HL-60 (cell line): ENCODE results near the gene GPR141.
"Not testable (repeated sequence)": the region's sequence is repeated elsewhere in the genome, so short reads cannot be mapped to it uniquely, and the experiment has no call there.

Source experiments
- POLR2AphosphoS5 ChIP-seq: IDR thresholded peaks from 2 replicates; pipeline ENCODE4 v1.6.1; 2012; ENCODE audit warnings: low read depth
- REST ChIP-seq: IDR thresholded peaks from 2 replicates; pipeline ENCODE4 v1.6.1; 2012; ENCODE audit warnings: low read depth; ENCODE audit not compliant: insufficient replicate concordance
- TF ChIP-seq, protein P1 (sequence below): IDR thresholded peaks from one replicate; pipeline ENCODE4 v1.5.1; 2011; ENCODE audit warnings: low read length, control low read depth, inconsistent platforms; ENCODE audit not compliant: insufficient read depth

GRCh38 chr7:37704328-37704833 lies 20.8 kb downstream of the GPR141 start:
- TF ChIP-seq, protein P1, sequence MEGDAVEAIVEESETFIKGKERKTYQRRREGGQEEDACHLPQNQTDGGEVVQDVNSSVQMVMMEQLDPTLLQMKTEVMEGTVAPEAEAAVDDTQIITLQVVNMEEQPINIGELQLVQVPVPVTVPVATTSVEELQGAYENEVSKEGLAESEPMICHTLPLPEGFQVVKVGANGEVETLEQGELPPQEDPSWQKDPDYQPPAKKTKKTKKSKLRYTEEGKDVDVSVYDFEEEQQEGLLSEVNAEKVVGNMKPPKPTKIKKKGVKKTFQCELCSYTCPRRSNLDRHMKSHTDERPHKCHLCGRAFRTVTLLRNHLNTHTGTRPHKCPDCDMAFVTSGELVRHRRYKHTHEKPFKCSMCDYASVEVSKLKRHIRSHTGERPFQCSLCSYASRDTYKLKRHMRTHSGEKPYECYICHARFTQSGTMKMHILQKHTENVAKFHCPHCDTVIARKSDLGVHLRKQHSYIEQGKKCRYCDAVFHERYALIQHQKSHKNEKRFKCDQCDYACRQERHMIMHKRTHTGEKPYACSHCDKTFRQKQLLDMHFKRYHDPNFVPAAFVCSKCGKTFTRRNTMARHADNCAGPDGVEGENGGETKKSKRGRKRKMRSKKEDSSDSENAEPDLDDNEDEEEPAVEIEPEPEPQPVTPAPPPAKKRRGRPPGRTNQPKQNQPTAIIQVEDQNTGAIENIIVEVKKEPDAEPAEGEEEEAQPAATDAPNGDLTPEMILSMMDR = not testable (repeated sequence)
- not testable (repeated sequence) for TF ChIP-seq POLR2AphosphoS5, REST
